Medulla oblongata (tissue), 1 donor: ENCODE measurements around the gene SLC25A26.

Experiments
- DNase-seq: peaks from one replicate; pipeline ENCODE4 v3.0.0-alpha.2; 2015; ENCODE audit errors: extremely low spot score

Gene SLC25A26

DNA sequence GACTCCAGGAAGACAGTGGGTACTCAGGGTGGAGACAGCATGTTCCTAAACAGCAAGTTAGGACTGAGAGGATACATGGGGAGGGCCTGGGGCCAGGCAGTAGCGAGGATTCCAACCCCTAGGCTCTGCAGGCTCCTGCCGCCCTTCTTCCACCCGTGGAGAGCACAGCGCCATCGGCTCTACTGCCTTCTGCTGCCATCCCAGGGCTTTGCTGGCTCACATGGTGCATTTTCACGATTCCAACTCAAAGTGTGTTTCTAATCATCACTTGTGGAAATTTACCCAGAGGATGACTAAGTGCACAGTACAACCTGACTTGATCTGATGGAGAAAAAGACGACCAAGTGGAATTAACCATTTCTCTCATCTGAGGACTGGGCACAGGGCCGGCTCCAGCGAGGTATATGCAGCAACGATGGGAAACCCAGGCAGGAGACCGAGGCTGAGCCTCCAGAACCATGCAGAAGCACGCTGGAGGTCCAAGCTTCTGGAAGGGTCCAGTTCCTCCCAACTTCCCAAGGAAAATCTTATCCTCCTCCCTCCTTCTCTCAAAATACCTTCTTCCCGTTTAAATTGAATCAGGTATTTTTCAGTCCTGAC, 175.5 kb downstream of the SLC25A26 start:
- no peak for DNase-seq

DNA sequence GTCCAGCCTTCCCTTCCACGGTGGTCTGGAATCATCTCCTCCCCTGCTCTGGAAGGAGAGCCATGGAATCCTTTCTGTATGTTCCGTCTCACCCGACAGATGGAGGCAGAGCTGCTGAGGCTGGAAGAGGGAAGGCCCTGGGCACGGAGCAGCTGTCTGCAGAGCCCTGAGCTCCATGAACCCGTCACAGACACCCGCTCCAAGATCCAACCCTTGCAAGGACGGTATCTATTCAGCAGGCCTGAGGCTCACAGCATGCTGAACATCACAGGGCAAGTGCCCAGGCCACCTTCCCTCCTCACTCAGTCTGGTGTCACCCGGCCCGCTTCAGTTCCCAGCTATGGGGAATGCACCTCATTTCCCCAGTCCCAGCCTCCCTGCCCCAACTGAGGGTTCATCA, 176.1 kb downstream of the SLC25A26 start:
- DNase-seq = no peak

DNA sequence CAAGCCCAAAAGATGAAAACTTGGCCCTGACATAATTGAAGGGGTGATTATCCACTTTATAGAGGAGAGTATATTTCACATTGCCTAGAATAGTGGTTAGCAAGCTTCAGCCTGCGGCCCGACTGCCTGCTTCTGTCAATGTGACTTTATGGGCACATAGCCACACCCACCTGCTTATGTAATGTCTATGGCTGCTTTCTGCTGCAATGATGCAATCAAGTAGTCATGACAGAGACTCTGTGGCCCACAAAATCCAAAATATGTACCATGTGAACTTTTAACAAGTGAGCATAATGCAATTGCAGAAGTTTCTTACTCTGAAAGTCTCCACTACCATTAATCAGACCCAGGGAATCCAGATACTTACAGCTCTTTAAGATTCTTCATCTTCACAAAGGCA, 176.9 kb downstream of the SLC25A26 start:
- DNase-seq = no peak

DNA sequence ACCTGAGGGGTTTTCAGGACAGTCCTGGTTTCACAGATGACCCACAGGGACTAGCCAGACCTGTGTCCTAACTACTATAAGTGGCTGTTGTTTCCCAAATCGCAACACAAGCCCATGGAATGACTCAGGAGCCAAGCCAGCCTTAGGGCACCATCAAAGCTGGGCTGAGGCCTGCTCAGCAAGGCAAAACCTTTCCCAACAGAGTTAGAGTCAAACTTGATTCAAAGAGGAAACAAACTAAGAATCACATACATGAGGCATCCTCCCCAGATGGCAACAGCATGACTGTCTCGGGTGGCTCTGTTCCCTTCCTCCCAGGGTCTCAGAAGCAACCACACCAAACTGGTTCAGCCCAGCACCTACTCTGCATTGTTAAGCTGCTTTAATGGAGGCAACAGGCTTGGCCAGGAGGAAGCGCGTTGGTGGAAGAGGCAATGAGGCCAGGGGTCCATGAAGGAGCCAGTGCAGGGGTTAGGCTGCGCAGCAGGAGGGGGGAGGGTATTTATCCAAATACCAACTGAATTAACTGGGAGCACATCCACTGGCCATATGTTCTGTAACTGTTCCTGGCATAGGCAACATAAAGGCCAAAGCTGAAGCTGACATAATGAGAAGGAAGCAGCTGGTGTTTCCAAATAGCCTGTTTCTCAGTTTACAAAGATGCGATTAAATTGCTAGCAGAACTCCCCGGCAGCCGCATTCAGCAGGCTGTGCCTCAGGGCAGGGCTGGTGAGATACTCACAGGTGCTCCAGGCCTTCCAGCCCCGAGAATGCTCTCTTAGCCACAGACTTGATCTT, 177.6 kb downstream of the SLC25A26 start:
- no peak for DNase-seq

DNA sequence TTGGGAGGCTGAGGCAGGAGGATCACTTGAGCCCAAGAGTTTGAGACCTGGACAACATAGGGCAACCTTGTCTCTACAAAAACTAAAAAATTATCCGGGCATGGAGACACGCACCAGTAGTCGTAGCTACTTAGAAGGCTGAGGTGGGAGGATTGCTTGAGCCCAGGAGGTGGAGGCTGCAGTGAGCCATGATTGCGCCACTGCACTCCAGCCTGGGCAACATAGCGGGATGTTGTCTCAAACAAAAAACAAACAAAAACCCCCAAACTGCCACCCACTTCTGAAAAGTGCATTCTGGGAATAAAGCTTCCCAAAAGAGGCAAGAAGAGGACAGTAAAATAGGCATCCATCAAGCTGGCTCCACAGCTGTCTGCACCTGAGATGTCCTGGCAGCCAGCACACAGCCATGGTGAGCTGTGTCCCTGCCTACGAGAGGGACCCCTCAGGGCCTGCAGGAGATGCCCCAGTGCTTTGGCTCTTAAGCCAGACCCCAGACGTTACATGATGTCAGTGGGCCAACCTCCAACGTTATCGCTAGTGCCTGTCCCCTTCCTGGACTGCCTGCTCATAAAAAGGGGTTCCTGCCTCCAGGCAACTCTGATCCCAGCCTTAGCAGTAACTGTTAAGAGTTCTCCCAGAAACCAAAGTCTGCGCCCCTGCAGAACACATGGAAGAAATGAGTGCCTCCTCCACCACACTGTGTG, 178.9 kb downstream of the SLC25A26 start:
- DNase-seq = no peak

DNA sequence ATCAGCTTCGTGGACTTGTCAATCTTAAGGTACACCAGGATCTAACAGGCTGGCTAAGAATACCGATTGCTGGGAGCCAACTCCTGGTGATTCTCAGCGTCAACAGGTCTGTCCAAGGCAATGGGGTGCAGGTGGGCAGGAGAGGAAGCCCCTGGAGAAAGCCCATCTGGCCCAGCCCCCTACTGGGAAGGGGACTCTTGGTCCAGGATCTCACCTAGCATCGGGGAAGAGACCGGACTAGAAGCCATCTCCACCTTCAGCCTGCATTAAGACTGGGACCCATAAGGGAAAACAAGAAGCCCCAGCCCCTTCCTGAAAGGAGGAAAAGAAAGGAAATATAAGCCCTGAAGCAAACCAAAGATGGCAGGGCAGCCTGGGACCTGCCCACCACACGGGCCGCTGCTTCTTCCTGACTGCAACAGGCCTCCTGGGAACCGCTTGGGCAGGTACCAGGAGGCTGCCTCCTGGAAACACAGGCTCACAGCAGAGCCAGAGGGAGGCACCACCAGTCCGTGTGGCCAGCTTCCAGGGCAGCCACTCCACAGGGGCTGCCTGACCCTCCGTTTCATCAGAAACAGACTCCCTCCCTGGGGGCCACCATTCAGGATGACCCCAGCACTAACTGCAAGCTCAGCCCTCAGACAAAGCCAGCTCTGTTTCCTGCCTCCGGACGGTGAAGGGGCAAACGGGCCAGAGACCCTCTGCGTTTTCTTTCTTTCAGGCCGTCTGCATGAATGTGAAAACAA, 179.8 kb downstream of the SLC25A26 start:
- DNase-seq = peak; percentile 56

DNA sequence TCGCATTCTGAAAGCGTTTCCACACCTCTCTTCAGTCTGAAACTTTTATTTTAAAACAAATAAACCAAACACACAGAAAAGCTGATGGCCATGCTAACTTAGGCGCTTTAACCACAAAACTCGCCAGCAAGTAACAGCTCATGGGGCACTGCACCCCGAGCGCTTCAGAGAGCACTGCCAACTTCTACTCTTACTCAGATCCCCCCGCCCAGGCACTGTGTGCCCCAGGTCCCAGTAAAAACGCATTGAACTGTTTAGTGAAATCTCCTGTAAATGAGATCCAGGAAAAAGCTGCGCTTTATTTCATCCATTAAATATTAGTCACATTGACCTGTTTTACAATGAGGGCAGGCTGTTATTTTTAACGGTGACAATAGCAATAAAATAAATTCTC, 180.4 kb downstream of the SLC25A26 start:
- DNase-seq = no peak

DNA sequence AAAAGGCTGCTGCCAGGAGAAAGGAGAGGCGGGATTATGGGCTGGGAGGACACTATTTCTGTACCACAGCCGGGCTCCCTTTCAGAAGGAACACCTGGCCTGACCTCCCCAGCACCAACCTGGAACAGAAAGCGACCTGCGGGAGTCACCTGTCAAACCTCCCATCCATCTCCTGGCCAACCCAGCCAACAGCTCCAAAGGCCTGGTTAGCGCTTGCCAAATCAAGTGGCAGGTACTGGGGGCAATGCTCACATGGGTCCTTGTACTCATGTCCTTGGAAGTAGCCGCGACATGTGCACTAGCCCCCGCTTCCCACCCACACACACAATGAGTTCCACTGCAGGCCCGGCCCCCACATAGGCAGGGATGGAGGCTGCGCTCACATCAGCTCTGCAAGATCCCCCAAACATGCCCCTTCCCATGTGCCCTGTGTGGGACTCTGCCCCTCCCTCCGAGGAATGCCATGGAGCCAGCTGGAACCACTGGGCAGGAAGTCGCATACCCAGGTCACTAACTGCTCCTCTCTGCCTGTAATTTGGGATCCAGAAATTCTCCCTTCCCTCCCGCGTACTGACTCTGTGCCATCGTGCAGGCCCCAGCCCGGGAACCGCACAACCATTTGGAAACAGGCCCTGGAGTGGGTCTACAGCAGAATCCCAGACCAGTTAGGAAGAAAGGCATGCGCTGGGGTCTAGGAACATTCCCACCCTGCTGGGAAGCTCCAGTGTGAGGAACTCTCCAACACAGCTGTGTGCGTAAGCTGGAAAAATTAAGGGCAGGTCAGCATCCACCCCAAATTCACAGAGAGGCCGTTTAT, 181.1 kb downstream of the SLC25A26 start:
- DNase-seq = no peak

DNA sequence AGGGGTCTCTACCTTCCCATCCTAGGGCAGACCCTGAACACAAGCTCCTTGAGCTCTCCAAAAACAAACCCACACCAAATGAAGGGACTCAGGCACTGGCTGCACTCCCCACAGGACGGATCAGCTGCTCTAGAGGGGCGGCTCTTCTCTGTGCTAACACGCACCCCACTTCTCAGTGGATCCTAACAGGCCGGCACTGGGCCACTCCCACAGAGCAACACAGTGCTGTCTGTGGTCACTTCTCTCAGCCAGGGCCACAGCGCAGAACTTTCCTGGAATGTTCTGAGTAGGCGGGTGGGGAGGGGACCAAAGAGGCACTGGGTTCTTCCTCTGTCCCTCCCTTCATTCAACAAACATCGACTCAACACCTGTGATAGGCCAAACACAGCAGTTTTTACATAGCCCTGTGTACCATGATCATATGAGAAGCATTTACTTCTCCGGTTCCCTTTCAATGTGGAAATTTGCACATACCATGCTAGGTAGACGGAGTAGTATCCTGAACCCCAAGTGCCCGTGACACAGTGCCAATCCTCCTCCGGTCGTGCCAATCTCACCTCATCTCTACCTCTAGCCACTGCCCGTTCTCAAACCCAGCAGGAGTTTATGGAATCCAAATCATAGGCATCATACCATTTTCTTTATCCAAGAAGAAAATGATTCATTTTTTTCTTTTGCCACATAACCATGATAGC, 181.9 kb downstream of the SLC25A26 start:
- DNase-seq = no peak

DNA sequence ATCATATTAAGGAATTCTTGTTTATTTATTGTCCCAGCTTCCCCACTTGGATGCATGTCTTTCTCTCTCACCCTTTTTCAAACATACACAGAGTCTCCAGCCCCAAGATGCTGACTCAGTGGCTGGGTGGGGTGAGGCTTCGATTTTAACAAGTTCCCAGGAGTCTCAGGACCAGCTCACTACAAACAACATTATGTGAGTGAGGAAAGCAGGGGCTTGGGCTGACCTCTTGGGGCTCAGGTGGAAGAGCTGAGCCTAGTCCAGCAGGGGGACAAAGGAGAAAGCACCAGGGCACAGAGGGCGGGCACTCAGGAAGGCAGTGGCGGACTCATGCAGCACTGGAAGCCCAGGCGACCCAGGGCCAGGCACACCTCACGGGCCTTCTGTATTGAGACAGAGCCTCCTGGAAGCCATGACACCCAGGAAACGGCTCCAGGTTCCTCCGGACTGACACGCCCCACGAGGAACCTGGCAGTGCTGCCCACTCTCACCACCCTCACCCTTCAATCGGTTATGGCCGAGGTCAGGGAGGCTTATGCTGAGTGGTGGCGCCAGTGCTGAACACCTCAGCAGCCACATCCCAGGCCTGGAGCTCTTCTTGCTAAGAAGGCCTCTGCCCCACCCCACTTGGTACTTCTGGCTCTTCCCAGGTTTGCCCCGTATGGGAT, 182.7 kb downstream of the SLC25A26 start:
- DNase-seq = no peak

DNA sequence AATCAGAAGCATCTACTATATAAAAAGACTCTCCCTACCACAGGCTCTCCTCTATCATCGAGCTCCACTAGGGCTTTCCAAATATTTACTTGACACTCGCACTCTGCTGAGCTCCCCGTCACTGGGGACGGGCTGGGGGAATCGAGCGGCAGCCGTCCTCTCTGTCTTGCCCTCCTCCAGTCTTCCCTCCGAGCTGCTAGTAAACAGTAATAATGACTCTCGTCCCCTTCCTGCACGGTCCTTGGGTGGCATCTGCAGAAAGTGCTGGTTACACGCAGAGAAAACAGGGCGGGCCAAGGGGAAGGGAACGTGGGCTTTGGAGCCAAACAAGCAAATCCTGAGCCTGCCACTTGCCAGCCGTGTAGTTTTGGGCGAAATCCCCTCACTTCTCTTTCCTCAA, 183.4 kb downstream of the SLC25A26 start:
- no peak for DNase-seq

DNA sequence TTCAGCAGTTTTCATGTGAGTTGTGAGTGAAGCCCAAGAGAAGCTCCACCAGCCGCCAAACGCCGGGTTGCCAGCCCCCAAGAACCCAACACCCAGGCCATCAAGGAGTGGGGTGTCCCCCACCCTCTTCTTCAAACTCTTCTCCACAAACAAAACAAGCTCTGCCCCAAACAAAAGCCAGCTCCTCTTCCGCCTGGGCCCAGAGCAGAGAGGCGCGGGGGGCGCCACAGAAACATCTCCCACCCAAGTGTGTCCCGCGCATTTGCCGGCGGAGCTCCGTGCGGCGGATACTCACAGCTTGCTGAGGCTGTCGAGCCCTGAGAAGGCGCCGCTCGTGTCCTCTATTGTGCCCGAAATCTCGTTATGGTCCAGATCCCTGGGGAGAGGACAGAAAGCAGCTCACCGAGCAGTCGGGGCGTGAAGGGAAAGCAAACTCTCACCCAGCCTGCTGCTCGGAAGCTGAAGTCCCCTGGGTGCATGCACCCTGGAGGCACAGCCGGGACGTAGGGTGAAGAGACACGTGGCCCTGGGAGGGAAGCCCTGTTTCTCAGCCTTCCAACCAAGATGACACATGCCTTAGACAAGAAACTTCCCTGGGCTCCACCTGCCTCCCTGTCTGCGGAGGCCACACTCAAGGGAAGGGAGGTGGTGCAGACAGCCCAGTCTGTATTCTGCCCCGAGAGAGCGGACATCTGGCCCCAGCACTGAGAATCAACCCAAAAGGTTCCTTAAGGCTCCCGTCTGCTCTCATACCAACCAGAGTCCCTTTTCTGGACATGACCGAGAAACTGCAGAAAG, 184.3 kb downstream of the SLC25A26 start:
- no peak for DNase-seq

DNA sequence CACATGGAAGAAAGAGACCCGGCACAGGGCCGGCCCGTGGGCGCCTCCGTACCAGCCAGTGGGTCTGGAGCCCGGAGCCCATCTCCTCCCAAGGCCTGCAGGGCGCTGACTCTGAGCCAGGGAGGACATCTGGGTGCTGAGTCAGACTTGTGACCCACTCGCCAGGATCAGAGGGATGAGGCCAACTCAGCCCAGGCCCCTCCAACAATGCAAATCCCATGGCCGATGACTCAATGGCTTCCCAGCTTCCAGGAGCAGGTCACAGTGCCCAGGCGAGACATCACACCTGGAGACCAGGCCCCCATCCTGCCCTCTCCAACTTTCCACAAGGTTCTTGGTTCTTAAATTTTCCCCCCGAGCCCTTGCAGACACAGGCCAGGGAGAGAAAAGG, 184.9 kb downstream of the SLC25A26 start:
- peak; percentile 63 for DNase-seq

DNA sequence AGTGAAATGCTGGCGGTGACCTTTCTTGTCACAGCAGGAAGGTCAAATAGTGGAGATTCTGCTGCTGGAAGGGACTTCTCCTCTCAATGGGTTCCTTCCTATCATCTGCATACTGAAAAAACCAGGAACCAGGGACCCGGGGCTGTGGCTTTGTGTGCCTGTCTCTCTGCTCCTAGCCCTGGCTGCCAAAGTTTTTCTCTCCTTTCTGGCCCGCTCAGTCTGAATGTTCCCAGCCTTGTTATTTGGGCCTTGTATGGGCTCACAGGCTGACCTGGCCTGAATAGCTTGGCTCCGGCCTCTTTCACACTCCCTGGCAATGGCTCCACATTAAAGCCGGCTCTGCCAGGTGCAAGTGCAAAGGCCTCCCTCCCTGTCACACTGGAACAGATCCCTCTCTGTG, 185.4 kb downstream of the SLC25A26 start:
- DNase-seq = peak; percentile 82

DNA sequence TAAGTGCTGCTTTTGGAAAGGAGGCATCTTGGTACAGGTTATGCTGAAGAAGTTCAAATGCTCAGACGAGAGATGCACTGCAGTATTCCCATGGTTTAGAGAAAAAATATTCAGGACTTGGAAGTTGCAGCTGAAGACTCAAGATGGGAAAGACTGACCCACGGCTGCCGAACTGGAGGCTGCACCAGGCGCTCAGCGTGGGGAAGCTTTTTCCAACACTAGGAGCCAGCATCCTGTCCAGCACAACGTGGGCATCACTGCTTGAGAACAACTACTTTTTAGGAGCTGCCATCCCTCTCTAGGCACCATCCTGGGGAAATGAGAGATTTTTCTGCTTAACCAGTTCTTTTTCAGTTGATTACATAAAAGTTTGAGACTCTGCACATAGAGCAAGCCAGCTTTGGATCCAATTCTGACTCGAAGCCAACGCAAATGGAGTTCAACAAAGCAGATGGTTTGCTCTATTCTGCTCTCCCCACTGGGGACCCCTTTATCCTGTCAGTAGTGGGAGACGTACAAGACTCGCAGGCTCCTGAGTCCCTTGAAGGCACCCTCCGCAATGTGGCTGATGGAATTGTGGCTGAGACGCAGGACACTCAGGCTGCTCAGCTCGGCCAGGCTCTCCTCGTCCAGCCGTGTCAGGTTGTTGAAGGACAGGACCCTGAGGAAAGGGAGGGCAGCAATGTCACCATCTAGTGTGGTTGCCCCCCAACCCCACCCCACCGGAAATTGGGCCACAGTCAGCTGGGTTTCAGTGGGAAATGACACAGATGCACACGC, 186.2 kb downstream of the SLC25A26 start:
- DNase-seq = no peak

DNA sequence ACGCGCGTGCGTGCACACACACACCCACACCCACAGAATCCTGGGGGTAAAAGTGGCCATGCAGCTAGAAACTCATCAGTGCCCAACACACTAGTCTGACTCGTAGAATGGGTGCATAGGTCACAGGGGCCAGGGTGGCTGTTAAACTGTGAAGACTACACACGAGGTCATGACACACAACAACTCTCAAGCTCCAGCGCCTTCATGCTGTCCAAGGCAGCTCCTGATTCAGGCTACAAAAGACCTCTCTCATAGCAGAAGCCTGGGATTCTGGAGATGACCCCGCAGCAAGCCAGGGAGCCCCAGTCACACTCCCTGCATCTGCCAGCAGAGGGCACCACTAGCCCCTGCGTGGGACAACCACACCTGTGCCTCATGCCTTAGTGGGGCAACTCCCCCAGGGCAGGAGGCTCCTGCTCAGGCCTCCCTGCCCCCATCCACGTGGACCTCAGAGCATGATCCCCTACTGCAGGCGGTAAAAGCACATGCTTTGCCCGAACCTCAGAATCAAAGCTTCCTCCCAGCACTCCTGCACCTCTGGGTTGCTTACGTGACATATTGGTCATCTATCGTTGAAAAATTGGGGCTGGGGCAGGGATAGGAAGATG, 186.9 kb downstream of the SLC25A26 start:
- peak; percentile 81 for DNase-seq

DNA sequence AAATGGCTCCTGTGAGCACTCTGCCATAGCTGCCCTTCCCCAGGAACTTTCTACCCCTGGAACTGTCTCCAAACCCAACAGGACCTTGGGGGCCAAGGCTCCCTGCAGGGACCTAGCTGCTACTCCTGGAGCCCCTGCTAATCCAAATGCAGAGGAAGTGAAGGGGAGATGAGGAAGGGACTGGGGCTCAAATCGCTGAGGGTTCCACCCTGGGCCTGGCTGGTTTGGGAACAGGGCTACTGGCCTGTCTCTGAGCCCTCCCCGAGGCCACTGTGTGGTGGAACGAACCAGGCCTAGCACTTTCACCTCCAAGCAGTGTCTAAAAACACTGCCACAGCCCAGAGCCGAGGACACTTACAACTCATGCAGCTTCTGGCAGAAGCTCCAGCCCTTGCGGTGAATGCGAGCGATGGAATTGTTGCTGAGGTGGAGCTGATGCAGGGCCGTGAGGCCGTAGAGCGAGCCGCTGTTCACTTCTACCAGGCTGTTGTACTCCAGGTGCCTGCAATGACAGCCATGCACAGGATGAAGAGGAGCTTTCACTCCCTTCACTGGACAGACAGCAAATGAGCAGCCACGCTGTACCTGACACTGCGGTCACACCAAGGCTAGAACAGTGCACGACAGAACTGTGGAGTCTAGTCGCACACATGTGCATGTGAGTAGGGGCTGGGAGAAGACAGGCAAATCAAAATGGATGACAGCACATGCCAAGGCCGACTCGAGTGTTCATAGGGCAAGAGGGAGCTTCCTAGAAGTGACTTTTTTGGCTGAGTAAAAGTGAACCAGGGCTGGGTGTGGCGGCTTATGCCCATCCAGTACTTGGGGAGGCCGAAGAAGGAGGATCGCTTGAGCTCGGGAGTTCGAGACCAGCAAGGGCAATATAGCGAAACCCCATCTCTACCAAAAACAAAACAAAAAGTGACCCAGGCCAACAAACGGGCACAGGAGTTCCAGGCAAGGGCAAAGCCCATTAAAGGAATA, 189.3 kb downstream of the SLC25A26 start:
- DNase-seq = no peak
